SK-N-MC (cell line): ENCODE measurements around the gene DCDC2C.

Experiments used
- EZH2 ChIP-seq: fragments of 200-600 bp; sonication (generic); IDR thresholded peaks from one replicate; pipeline ENCODE4 v1.6.1; 2017; ENCODE audit warnings: antibody characterized with exemption
- POLR2AphosphoS5 ChIP-seq: IDR thresholded peaks from 2 replicates; pipeline ENCODE4 v1.6.1; 2012; ENCODE audit warnings: mild to moderate bottlenecking, low read depth, low read length, borderline replicate concordance

DNA sequence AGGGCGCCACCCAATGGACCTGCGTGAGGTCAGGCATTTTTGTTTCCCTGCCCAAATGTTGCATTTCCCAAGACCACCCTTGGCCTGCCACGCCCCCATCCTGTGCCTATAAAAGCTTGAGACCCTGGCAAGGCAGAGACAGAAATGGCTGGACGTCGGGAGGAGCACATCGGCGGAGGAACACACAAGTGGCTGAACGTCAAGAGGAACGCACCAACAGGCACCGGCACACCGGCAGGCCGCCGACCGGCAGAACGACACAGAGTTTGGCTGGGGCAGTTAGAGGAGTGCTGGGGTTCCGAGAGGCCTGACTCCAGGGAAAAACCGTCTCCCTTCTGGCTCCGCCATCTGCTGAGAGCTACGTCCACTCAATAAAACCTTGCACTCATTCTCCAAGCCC lies 35.9 kb downstream of the DCDC2C start:
- TF ChIP-seq POLR2AphosphoS5 (no peak), EZH2 (no peak)
